ENCODE results near the gene TNFRSF13B.
"Not testable (repeated sequence)": the region's sequence is repeated elsewhere in the genome, so short reads cannot be mapped to it uniquely, and the experiment has no call there.

The TNFRSF13B gene

GRCh38 chr17:16925461-16926060 is 46.4 kb downstream of the TNFRSF13B start:
- DNase-seq (ENCODE audit: low read depth), result no peak

- DNase-seq (ENCODE audit: low read depth), result no peak
These were observed 47.0 kb downstream of the TNFRSF13B start for GRCh38 chr17:16924696-16925440.

GRCh38 chr17:16923904-16924695 is 47.8 kb downstream of the TNFRSF13B start:
- DNase-seq (ENCODE audit: low read depth), result no peak

DNA sequence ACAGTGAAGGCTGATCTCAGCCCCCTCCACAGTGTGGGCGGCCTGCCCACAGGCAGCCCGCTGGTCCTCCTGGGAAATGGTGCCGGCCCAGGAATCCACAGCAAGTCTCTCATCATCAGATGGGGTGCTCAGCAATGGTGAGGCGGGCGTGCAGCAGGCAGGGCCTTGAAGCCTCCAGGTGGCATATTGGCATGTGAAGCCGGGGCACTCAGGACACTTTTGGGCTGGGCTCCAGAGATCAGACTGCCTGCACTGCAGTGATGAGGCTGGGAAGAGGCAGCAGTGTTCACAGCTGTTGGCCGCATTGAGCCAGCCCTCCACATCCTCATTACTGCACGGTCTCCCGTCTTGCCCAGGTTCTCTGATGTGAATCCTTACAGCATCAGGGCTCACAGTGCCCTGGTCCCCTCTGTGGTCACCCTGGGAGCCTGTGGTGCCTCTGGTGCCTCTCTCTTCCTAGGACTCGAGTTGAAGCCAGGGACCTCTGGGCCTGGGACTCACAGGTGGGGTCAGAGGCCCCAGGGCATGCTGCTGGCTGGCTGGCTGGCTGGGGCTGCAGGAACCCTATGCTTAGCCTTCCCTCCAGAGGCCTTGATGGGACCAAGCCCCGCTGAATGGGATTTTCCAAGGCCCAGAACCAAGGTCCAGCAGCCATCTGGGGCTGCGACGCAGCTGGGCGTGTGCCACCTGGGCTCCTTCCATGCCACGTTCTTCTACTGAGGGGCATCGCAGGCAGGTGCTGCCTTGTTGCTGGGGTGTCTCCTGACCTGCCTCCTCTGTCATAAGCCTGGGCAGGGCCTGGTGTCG is 48.6 kb downstream of the TNFRSF13B start:
- DNase-seq (ENCODE audit: low read depth), result no peak

- no peak for DNase-seq (ENCODE audit: low read depth)
These were observed 49.4 kb downstream of the TNFRSF13B start for GRCh38 chr17:16922386-16923096.

DNA sequence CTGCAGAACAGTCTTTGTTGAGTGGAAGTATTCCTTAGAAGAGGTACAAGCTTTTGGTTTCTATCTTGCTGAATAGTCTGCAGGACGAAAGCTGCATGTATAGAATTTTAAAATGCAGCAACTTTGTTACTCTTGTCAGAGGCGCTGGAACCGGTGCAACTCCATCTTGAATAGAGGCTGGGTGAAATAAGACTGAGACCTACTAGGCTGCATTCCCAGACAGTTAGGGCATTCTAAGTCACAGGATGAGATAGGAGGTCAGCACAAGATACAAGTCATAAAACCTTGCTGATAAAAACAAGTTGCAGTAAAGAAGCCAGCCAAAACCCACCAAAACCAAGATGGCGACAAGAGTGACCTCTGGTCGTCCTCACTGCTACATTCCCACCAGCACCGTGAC is 50.5 kb downstream of the TNFRSF13B start:
- not testable (repeated sequence) for DNase-seq (ENCODE audit: low read depth)

DNA sequence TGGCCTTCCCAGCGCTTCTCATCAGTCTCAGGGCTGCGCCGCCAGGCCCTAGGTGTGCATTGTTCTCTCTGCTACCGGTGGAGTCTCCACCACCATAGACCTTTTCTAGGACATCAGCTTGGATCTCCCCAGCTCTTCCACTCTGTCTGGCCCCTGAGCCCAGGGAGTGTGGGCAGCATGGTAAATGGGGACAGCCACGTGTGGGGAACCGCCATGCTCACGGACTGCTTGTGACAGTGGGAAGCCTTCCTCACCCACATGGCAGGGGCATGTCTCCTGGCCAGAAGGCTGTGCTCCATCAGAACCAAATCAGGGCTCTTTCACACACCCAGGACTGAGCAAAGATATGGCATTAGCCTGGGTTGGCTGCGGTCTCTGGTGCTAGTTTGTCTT is 51.3 kb downstream of the TNFRSF13B start:
- DNase-seq (ENCODE audit: low read depth), result no peak

DNA sequence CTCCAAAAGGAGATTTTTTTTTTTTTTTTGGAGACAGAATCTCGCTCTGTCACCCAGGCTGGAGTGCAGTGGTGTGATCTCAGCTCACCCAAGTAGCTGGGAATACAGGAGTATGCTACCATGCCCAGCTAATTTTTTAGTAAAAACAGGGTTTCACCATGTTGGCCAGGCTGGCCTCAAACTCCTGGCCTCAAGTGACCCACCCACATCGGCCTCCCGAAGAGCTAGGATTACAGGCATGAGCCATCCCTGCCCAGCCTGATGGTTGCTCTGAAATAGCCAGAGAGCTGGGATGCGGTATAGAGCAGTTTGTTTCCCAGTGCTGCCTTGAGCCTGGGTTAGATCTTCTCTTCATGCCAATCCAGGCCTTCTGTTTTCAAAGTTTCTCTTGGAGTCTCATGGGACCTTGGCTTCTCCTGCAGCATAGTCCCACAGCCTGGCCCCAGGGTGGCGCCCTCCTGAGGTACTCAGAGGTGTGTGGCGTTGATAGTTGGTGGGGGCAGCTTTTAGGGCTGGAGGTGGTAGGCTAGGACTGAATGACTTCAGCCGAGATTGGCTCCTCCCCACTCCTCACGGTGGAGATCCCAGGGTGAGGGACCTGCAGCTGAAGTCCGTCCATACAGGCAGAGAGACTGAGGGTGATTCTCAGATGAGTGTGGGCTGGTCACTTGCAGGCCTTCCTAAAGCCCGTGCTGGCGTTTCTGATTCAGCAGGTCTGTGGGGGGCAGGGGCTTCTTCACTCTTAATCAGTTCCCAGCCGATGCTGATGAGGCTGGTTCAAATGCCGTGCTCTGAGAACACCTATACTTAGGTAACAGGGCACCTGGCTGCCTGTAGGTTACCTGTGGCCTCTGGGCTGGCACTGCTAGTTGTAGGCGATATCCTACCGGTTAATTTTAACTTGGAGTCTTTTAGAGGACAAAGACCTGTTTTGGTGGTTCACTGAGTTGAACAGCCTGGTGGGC is 52.0 kb downstream of the TNFRSF13B start:
- no peak for DNase-seq (ENCODE audit: low read depth)

- no peak for DNase-seq (ENCODE audit: low read depth)
These were observed 53.5 kb downstream of the TNFRSF13B start for GRCh38 chr17:16918443-16918842.

DNA sequence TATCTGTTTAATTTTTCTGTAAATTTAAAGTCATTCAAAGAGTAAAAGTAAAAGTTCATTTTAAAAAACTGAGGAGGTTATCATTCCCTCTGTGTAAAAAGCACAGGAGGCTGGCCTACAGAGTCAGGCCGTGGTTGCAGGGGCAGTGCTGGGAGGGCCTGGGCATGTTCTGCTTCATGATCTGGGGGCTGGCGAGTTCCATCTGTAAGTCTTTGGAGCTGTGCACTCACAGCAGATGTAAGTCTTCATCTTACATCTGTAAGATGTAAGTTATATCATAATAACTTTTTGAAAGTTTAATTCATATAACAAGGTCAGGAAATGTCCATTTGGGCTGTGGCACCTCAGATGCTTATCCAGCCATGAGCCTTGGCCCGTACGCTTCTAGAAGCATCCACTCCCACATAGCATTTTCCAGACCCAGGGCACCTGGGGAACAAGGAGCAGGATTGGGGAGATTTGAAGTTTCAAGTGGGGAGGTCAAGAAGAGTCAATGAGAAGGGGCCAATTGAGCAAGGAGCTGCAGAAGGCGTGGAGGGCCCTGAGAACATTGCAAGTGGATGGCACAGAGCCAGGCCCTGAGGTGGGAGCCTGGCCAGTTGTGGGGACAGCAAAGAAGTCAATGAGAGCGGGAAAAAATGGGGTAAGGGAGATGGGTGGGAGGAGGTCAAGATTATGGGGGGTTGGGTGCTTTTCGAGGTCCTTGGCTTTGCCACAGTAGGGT is 54.1 kb downstream of the TNFRSF13B start:
- DNase-seq (ENCODE audit: low read depth), result no peak

DNA sequence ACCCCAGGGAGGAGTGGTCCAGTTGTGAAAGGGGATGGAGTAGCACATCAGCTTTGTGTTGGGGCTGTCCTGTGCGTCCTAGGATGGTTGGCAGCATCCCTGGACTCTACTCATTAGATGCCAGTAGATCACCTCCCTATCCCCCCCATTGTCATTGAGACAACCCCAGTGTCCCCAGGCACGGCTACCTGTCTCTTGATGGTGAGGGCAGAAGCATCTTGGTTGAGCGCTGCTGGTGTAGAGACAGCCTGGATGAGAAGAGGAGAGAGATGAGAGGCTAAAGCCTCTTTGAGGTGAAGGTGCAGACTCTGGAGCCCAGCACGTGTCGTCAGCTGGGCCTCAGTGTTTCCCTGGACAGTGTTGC is 55.4 kb downstream of the TNFRSF13B start:
- no peak for DNase-seq (ENCODE audit: low read depth)

- DNase-seq (ENCODE audit: low read depth), result no peak
These were observed 56.0 kb downstream of the TNFRSF13B start for GRCh38 chr17:16915752-16916556.

GRCh38 chr17:16913463-16913862 is 58.5 kb downstream of the TNFRSF13B start:
- no peak for DNase-seq (ENCODE audit: low read depth)

GRCh38 chr17:16912021-16912962 is 59.6 kb downstream of the TNFRSF13B start:
- DNase-seq (ENCODE audit: low read depth), result no peak

GRCh38 chr17:16911141-16911937 is 60.6 kb downstream of the TNFRSF13B start:
- no peak for DNase-seq (ENCODE audit: low read depth)

DNA sequence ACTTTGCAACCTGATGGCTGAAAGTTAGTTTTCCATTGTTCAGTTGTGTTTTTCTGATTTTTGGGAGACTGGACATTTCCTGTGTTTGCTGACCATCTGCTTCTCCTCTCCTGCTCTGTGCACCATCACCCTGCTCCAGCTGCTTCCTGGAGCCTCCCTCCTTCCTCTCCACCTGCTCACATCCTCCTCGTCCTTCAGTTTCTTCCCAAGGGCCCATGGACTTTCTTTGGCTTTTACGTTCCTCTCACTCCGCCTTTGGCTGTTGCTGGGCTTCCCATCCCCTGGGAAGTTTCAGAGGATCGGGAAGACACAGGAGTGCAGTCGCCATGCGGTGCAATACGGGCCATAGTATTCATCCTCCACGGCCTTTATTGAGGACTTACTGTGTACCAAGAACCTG is 61.6 kb downstream of the TNFRSF13B start:
- DNase-seq (ENCODE audit: low read depth), result no peak

Measured in stimulated activated CD8-positive, alpha-beta memory T cell treated with anti-CD3 and anti-CD28 coated beads, Interleukin-12 subunit alpha, Interleukin-12 subunit beta, amount 100 ng/mL, for 4 hours (primary cell).